NT2/D1 (cell line): ENCODE data around the gene ZDHHC3.

Experiments used
- DNase-seq: peaks from one replicate; pipeline ENCODE4 v3.0.0-alpha.2; 2011; ENCODE audit warnings: low read depth, low spot score
- H3K27me3 ChIP-seq: 2 replicates; pipeline ENCODE4 v1.6.0; 2011; ENCODE audit warnings: mild to moderate bottlenecking; ENCODE audit not compliant: insufficient read length, insufficient read depth
- H3K36me3 ChIP-seq: 2 replicates; pipeline ENCODE4 v1.6.1; 2011; ENCODE audit warnings: mild to moderate bottlenecking, low read length, mixed read lengths; ENCODE audit not compliant: insufficient read depth, insufficient read length
- H3K4me1 ChIP-seq: 2 replicates; pipeline ENCODE4 v1.5.1; 2011; ENCODE audit not compliant: insufficient read depth, insufficient read length
- H3K4me3 ChIP-seq: 2 replicates; pipeline ENCODE4 v1.5.1; 2011; ENCODE audit warnings: low read depth; ENCODE audit not compliant: insufficient read length
- H3K9ac ChIP-seq: 2 replicates; pipeline ENCODE4 v1.6.0; 2011; ENCODE audit warnings: low read depth; ENCODE audit not compliant: insufficient read length
- H3K9me3 ChIP-seq: 2 replicates; pipeline ENCODE4 v1.5.1; 2011; ENCODE audit warnings: mild to moderate bottlenecking, low read length; ENCODE audit not compliant: insufficient read depth
- SUZ12 ChIP-seq: IDR thresholded peaks from 2 replicates; pipeline ENCODE4 v1.6.1; 2011; ENCODE audit not compliant: insufficient read length, insufficient read depth; ENCODE audit errors: extremely low read depth
- YY1 ChIP-seq: IDR thresholded peaks from 2 replicates; pipeline ENCODE4 v1.6.1; 2011; ENCODE audit not compliant: insufficient read length, insufficient read depth
- ZNF274 ChIP-seq: IDR thresholded peaks from 2 replicates; pipeline ENCODE4 v1.6.1; 2011; ENCODE audit warnings: mild to moderate bottlenecking, low read depth, low read length

ZDHHC3 gene

GRCh38 chr3:44893097-44893496 lies 82.9 kb downstream of the ZDHHC3 start:
- no peak for DNase-seq

GRCh38 chr3:44892689-44893088 lies 83.3 kb downstream of the ZDHHC3 start:
- no peak for DNase-seq
- Histone ChIP-seq H3K36me3 (no peaks in the 10 kb centered on the region), H3K9me3 (no peaks in the 10 kb centered on the region), H3K27me3 (no peaks in the 10 kb centered on the region), H3K9ac (no peak overlapping the region), H3K4me3 (no peak overlapping the region), H3K4me1 (peaks cover 2% of the 10 kb centered on the region)
- TF ChIP-seq SUZ12 (no peak), ZNF274 (no peak), YY1 (no peak)

More at GRCh38 chr3:44893097-44893496, 82.9 kb downstream of the ZDHHC3 start:
- no peaks in the 10 kb centered on the region for H3K9me3 ChIP-seq
- no peak for TF ChIP-seq ZNF274
- TF ChIP-seq SUZ12: no peak
- TF ChIP-seq YY1: no peak
- no peaks in the 10 kb centered on the region for H3K27me3 ChIP-seq
- no peak overlapping the region for H3K4me3 ChIP-seq
- peaks cover 2% of the 10 kb centered on the region for H3K4me1 ChIP-seq
- no peaks in the 10 kb centered on the region for H3K36me3 ChIP-seq
- no peak overlapping the region for H3K9ac ChIP-seq

GRCh38 chr3:44890852-44891251 lies 85.1 kb downstream of the ZDHHC3 start:
- no peaks in the 10 kb centered on the region for H3K9me3 ChIP-seq
- H3K27me3 ChIP-seq: no peaks in the 10 kb centered on the region
- H3K36me3 ChIP-seq: no peaks in the 10 kb centered on the region
- TF ChIP-seq ZNF274 (no peak), YY1 (no peak), SUZ12 (no peak)
- no peak overlapping the region for H3K4me3 ChIP-seq
- peaks cover 4% of the 10 kb centered on the region for H3K4me1 ChIP-seq
- no peak for DNase-seq
- no peak overlapping the region for H3K9ac ChIP-seq

- Histone ChIP-seq H3K9ac (no peak overlapping the region), H3K36me3 (no peaks in the 10 kb centered on the region), H3K4me3 (no peak overlapping the region), H3K4me1 (peaks cover 6% of the 10 kb centered on the region), H3K27me3 (no peaks in the 10 kb centered on the region), H3K9me3 (no peaks in the 10 kb centered on the region)
- no peak for DNase-seq
- no peak for TF ChIP-seq SUZ12
- no peak for TF ChIP-seq YY1
- TF ChIP-seq ZNF274: no peak
These were observed 85.7 kb downstream of the ZDHHC3 start for GRCh38 chr3:44890258-44890657.

GRCh38 chr3:44887101-44887500 lies 88.9 kb downstream of the ZDHHC3 start:
- Histone ChIP-seq H3K36me3 (no peaks in the 10 kb centered on the region), H3K9me3 (peaks cover 8% of the 10 kb centered on the region; the same call in 1 of the 2 replicates), H3K9ac (no peak overlapping the region), H3K4me1 (peaks cover 11% of the 10 kb centered on the region), H3K27me3 (no peaks in the 10 kb centered on the region), H3K4me3 (no peak overlapping the region)
- TF ChIP-seq YY1 (no peak), SUZ12 (no peak), ZNF274 (no peak)
- DNase-seq: no peak

- TF ChIP-seq SUZ12: no peak
- no peak for TF ChIP-seq ZNF274
- no peak for TF ChIP-seq YY1
- Histone ChIP-seq H3K27me3 (no peaks in the 10 kb centered on the region), H3K9ac (no peak overlapping the region), H3K9me3 (peaks cover 8% of the 10 kb centered on the region; the same call in 1 of the 2 replicates), H3K4me1 (peaks cover 11% of the 10 kb centered on the region), H3K36me3 (no peaks in the 10 kb centered on the region), H3K4me3 (no peak overlapping the region)
- no peak for DNase-seq
These were observed 89.4 kb downstream of the ZDHHC3 start for GRCh38 chr3:44886561-44886960.

- no peak for TF ChIP-seq ZNF274
- TF ChIP-seq SUZ12: no peak
- TF ChIP-seq YY1: no peak
- Histone ChIP-seq H3K4me1 (peaks cover 11% of the 10 kb centered on the region), H3K4me3 (no peak overlapping the region), H3K9me3 (peaks cover 8% of the 10 kb centered on the region; the same call in 1 of the 2 replicates), H3K9ac (no peak overlapping the region), H3K27me3 (no peaks in the 10 kb centered on the region), H3K36me3 (no peaks in the 10 kb centered on the region)
- DNase-seq: no peak
These were observed 90.4 kb downstream of the ZDHHC3 start for GRCh38 chr3:44885618-44886017.
